Lung (tissue), 12 donors: ENCODE results near the gene PSME4. TPM values are rescaled to one million over a fixed set of nuclear protein-coding genes. Genes with fewer than 3 reads are reported as not detected.
"Not testable (repeated sequence)": the region's sequence is repeated elsewhere in the genome, so short reads cannot be mapped to it uniquely, and the experiment has no call there.

Experiments
- ATAC-seq: fragments of 200-7000 bp; cut with Tn5 transposase; one replicate; pipeline ENCODE4 v1.9.1; 2020; ENCODE audit warnings: moderate number of reproducible peaks; ENCODE audit not compliant: insufficient read depth, low FRiP score
- DNase-seq, 3 donors: peaks; one replicate each; pipeline ENCODE4 v3.0.0-alpha.2; 2013 to 2017
- H3K27ac ChIP-seq, 2 donors: one replicate each; pipeline ENCODE4 v1.5.1; 2013; ENCODE audit warnings: mild to moderate bottlenecking in 2 of 2, moderate library complexity in 2 of 2, control low read depth in 1 of 2, inconsistent platforms in 1 of 2, low read depth in 1 of 2, low read length in 1 of 2
- H3K27me3 ChIP-seq, 3 donors: one replicate each; pipeline ENCODE4 v1.5.1; 2013; ENCODE audit warnings: low read length in 2 of 3; ENCODE audit not compliant: control insufficient read depth in 3 of 3, insufficient read depth in 3 of 3
- H3K36me3 ChIP-seq, 4 donors: one replicate each; pipeline ENCODE4 v1.5.1; 2013; ENCODE audit warnings: low read length in 4 of 4, mild to moderate bottlenecking in 1 of 4, moderate library complexity in 1 of 4; ENCODE audit not compliant: control insufficient read depth in 4 of 4, insufficient read depth in 4 of 4
- H3K4me1 ChIP-seq, 5 donors: one replicate each; pipeline ENCODE4 v1.5.1; 2013; ENCODE audit warnings: low read length in 5 of 5, mild to moderate bottlenecking in 2 of 5, moderate library complexity in 1 of 5; ENCODE audit not compliant: control insufficient read depth in 5 of 5, insufficient read depth in 5 of 5
- H3K4me3 ChIP-seq: one replicate; pipeline ENCODE4 v1.5.1; 2013; ENCODE audit warnings: mild to moderate bottlenecking, control low read depth, moderate library complexity
- H3K9ac ChIP-seq, 2 donors: one replicate each; pipeline ENCODE4 v1.5.1; 2013; ENCODE audit warnings: low read length in 2 of 2, control low read depth in 1 of 2; ENCODE audit not compliant: insufficient read depth in 1 of 2
- H3K9me3 ChIP-seq, 4 donors: one replicate each; pipeline ENCODE4 v1.5.1; 2013; ENCODE audit warnings: low read length in 3 of 4, mild to moderate bottlenecking in 1 of 4, moderate library complexity in 1 of 4; ENCODE audit not compliant: control insufficient read depth in 4 of 4, insufficient read depth in 3 of 4
- CTCF ChIP-seq: IDR thresholded peaks from 2 replicates; pipeline ENCODE4 v1.5.1; 2012; ENCODE audit warnings: mild to moderate bottlenecking; ENCODE audit errors: control extremely low read depth, extremely low read depth
- WGBS, 2 donors: extraction: QIAGEN DNeasy Blood & Tissue Kit; methylation state at CpG; one replicate each; pipeline ENCODE4 v1.1.7; 2013; 5-methylcytosine and 5-hydroxymethylcytosine counted together
- polyA plus RNA-seq, 2 donors: library from polyadenylated mRNA; stranded (reverse); fragments of 200-250 nt; gene quantifications; one replicate each; pipeline ENCODE4 v1.2.1, GENCODE V29; 2013
- total RNA-seq, 2 donors: library from RNA; depleted of rRNA in 1 of 2; stranded (reverse); fragments of >200 nt in 1 of 2; gene quantifications; one replicate each; pipeline ENCODE4 v1.2.1, GENCODE V29; 2014 to 2021
- donor health status: control.
- donor health status: control.
- donor health status: Bipolar disorder and iron deficiency.
- donor health status: healthy.
- donor health status: DM: yes; HTN: yes; CAD: no.

The PSME4 gene
- total and polyA plus RNA-seq, 4 donors, result 20.8 to 72.5 (median 44.9) TPM

DNA sequence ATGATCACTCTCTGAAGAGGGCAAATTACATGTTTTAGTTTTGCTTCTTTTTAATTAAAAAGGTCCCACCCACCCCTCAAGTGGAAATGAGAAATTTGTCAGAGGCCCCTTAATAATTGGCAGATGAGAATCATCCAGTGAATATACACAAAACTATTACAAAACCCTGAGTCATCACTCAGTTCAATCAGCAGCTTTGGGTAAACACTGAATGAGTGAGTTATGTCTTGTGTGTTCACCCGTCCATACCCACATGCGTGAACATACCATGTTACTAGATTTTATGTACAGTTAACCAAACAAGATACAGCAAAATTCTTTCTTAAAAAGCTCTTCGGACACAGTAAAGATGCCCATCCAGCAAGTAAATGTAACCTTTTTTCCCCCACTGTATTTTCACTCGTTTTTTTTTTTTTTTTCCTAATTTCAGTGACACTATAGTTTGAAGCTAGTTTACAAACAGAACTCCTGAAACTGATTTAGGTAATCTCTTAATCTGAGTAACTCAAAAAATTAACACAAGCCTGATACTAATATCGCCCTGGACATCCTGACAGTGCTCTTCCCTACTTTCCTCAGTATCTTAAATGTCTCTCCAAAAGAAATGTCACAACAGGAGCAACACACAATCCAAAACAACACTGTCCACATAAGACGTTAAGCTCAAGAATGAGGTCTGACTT lies 1.4 kb downstream of the PSME4 start:
- peak in 1 of 3 donors; percentile 46 for DNase-seq
- no peak for ATAC-seq
- WGBS, 2 donors, result 2 to 3% methylated on average over 6 of the region's 6 CpGs
- peaks cover 0 to 18% (median 9%) of the 10 kb centered on the region in 5 donors for H3K4me1 ChIP-seq
- H3K36me3 ChIP-seq, result peaks cover 0 to 5% (median 2%) of the 10 kb centered on the region in 4 donors
- H3K9ac ChIP-seq, result peak overlapping the region; percentile 83 to 97
- TF ChIP-seq CTCF, result no peak
- H3K9me3 ChIP-seq, result no peaks in the 10 kb centered on the region
- H3K27ac ChIP-seq, result peak overlapping the region; percentile 92 to 98
- no peaks in the 10 kb centered on the region for H3K27me3 ChIP-seq
- H3K4me3 ChIP-seq, result peak overlapping the region; percentile 71

DNA sequence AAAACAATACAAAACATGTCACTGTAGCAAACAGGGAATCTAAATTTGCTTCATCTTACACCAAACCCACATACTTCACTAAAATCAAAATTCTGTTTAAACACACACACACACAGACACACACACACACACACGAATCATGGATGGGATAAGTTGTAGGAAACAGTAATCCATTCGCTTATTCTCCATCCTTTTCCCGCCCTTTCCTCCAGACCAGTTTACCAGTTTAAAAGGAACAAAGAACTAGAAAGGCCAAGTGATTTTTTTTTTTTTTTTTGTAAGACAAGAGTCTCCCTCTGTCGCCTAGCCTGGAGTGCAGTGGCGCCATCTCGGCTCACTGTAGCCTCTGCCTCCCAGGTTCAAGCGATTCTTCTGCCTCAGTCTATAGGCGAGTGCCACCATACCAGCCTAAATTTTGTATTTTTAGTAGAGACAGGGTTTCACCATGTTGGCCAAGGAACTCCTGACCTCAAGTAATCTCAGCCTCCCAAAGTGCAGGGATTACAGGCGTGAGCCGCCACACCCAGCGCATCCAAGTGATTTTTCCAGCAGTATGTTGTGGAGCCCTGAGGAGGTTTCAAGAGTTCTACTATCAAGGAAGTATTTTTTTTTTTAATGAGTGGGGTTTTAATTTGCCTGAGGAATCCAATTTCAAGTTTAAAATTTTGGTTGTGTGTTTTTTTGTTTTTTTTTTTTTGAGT lies 5.7 kb downstream of the PSME4 start:
- no peak overlapping the region for H3K27ac ChIP-seq
- no peak for TF ChIP-seq CTCF
- ATAC-seq (no peak), DNase-seq (no peak)
- WGBS, 2 donors, result 96% methylated on average over 11 of the region's 11 CpGs
- no peaks in the 10 kb centered on the region for H3K9me3 ChIP-seq
- peaks cover 0 to 19% (median 11%) of the 10 kb centered on the region in 5 donors for H3K4me1 ChIP-seq
- H3K9ac ChIP-seq, result no peak overlapping the region
- no peaks in the 10 kb centered on the region for H3K27me3 ChIP-seq
- no peak overlapping the region for H3K4me3 ChIP-seq
- H3K36me3 ChIP-seq, result peaks cover 0 to 1% (median 0%) of the 10 kb centered on the region in 4 donors

DNA sequence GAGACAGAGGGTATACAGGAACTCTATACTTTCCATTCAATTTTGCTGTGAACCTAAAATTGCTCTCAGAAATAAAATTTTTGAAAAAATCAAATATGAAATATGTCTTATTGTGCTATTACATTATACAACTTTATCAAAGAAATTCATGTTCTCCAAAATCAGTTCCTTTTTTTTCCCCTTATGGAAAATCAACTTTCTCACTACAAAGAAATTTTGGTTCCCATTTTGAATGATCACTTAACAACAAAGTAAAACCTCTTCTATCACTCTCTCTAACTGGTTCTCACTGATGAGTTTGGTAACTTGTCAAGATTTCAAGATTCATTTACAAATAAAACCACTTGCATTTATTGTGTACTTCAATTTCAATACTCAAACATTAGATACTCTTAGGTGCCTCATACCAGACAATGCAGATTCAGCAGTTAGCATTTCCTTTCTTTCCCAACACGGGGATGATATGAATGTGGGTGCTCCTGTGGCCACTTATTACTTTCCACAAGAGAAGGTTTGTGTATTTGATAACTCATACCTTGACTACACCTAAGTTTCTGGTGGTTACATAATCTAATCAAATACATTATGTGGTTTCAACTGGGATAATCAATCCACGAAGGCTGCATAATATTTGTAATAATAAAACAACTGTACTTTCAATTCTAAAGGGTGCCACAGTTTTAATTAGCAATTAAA lies 6.4 kb downstream of the PSME4 start:
- no peaks in the 10 kb centered on the region for H3K36me3 ChIP-seq
- H3K4me1 ChIP-seq, result peaks cover 0 to 19% (median 10%) of the 10 kb centered on the region in 5 donors
- H3K9ac ChIP-seq, result no peak overlapping the region
- ATAC-seq (no peak), DNase-seq (peak in 1 of 3 donors; percentile 3)
- no peak for TF ChIP-seq CTCF
- no peaks in the 10 kb centered on the region for H3K27me3 ChIP-seq
- no peak overlapping the region for H3K4me3 ChIP-seq
- no peak overlapping the region for H3K27ac ChIP-seq
- WGBS, 2 donors, result 31 to 41% methylated on average over 2 of the region's 2 CpGs
- H3K9me3 ChIP-seq, result no peaks in the 10 kb centered on the region

- 41 to 52% methylated on average over 10 of the region's 10 CpGs for WGBS, 2 donors
- not testable (repeated sequence) for H3K27me3 ChIP-seq, ATAC-seq, H3K9ac ChIP-seq, H3K9me3 ChIP-seq, H3K4me3 ChIP-seq, H3K36me3 ChIP-seq, H3K27ac ChIP-seq
- peak in 1 of 3 donors; percentile 5 for DNase-seq
- H3K4me1 ChIP-seq, result peaks cover 0 to 18% (median 0%) of the 10 kb centered on the region in 5 donors
Measured at GRCh38 chr2:53961478-53962216, 9.1 kb downstream of the PSME4 start.
